ENCODE results near the gene KIAA0232.

DNA sequence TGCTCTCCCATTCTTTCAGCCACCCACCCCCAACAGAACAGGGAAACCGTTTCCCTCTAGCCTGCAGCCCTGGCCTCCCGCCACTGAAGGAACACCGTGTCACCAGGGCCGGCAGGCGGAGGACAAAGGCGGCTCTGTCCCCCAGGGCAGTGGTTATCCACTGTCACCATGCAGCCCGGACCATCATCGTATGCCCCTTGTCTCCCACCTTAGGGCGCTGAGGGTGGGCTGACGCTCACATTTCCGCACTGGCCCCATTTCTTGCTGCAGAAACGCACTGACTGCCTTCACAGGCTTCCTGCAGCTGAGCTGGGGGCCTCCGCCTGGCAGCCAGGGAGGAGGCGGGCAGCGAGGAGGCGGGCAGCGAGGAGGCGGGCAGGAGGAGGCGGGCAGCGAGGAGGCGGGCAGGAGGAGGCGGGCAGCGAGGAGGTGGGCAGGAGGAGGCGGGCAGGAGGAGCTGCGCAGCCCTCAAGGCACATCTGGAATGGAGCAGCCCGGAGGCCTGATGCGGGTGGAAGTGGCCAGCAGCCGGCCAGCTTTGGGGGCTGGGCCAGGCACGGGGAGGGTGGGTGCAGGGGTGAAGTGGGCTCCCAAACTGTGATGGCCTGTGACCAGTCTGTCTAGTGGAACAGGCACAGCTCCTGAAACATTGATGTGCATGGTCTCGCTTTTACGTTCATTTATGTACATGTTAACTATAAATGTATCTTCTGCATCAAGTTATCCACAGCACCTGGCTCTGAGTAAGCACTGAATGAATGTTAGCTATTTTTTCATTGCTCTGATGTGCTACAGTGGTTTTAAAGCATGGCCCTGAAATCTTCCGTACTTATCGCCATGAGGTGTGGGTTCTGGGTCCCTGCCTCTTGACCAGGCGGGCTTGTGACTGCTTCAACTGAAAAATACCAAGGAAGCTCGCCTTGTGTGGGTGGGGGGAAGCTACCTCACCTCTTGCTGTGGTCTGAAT lies 20.6 kb upstream of the KIAA0232 start:
- no peak for TF ChIP-seq POLR2AphosphoS5 (IDR thresholded peaks at IDR 0.05; ENCODE audit: low read depth, low read length)
- TF ChIP-seq POLR2A (IDR thresholded peaks at IDR 0.05; ENCODE audit: low read depth, low read length), result no peak

All from GM12891 (cell line).